Stimulated activated CD8-positive, alpha-beta memory T cell treated with anti-CD3 and anti-CD28 coated beads, Interleukin-4, amount 100 ng/mL, for 4 hours (primary cell): ENCODE results near the gene RASAL2.
"Not testable (repeated sequence)": the region's sequence is repeated elsewhere in the genome, so short reads cannot be mapped to it uniquely, and the experiment has no call there.

ENCODE experiments used
- DNase-seq, 2 donors: peaks; one replicate each; pipeline ENCODE4 v3.0.0-alpha.2; 2020; ENCODE audit warnings: low read depth in 2 of 2, low spot score in 1 of 2

Gene RASAL2

GRCh38 chr1:178376008-178376407 is 282.1 kb downstream of the RASAL2 start:
- DNase-seq = no peak

- DNase-seq = no peak
These were observed 285.9 kb downstream of the RASAL2 start for GRCh38 chr1:178379807-178380206.

GRCh38 chr1:178382372-178382771 is 288.5 kb downstream of the RASAL2 start:
- no peak for DNase-seq

GRCh38 chr1:178385662-178386061 is 291.8 kb downstream of the RASAL2 start:
- no peak for DNase-seq

GRCh38 chr1:178388418-178389145 is 294.7 kb downstream of the RASAL2 start:
- DNase-seq = no peak

GRCh38 chr1:178389441-178389840 is 295.5 kb downstream of the RASAL2 start:
- DNase-seq = no peak

GRCh38 chr1:178390280-178390679 is 296.4 kb downstream of the RASAL2 start:
- not testable (repeated sequence) for DNase-seq

DNA sequence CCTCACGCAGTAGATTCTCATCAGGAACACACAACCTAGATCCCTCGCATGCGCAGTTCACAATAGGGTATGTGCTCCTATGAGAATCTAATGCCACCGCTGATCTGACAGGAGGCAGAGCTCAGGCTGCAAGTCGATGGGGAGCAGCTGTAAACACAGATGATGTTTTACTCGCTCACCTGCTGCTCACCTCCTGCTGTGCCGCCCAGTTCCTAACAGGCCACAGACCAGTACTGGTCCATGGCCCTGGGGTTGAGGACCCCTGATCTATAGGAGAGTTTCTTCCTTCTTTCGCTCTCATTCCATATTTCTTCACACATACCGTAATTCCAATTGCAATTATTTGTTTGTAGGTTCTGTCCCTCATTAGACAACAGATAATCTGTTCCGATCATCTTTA is 299.5 kb downstream of the RASAL2 start:
- no peak for DNase-seq

- no peak for DNase-seq
These were observed 302.9 kb downstream of the RASAL2 start for GRCh38 chr1:178396789-178397188.

GRCh38 chr1:178397678-178398077 is 303.8 kb downstream of the RASAL2 start:
- no peak for DNase-seq

DNA sequence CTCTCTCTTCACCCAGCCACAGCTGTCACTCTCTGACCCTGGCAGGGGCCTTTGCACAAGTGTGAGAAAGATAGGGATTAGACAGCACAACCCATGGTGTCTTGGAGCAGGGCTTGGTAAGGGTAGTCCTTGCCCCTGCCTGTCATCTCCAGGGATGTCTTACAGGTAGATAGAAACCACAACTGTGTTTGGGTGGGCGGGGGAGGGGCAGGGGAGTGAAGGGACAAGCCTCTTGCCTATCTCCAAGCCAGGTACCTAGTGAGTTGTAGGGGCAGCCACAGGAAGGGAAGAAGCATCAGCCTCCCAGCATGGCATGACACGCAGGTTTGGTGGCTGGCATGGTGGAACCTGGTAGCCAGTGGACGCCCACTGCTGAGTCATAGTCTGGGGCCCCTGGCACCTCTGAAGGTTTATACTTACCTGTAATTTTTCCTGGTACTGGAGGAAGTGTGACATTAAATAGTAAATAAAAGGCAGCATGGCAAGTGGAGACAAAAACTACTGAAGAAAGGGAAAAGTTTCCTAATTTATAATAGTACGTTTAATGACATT is 305.3 kb downstream of the RASAL2 start:
- DNase-seq = no peak

- no peak for DNase-seq
These were observed 311.2 kb downstream of the RASAL2 start for GRCh38 chr1:178405137-178405536.

DNA sequence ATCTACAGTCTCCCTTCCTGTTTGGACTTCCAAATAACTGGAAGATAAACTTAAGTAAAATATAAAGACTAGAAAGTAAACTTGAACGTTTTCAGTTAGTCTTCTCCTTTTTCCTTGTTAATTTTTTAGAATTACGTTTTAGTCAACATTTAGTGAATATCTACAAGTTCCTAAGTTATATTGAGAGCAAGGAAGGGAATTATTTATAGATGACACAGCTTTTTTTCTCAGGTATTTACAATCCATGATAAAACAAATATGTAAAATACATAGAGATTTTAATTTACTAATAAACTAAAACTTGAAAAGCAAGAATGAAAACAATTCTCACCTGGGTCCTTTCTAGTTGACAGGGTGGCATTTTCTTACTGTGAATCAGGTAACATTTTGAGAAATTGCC is 313.3 kb downstream of the RASAL2 start:
- DNase-seq = no peak

- no peak for DNase-seq
These were observed 313.8 kb downstream of the RASAL2 start for GRCh38 chr1:178407655-178408054.

DNA sequence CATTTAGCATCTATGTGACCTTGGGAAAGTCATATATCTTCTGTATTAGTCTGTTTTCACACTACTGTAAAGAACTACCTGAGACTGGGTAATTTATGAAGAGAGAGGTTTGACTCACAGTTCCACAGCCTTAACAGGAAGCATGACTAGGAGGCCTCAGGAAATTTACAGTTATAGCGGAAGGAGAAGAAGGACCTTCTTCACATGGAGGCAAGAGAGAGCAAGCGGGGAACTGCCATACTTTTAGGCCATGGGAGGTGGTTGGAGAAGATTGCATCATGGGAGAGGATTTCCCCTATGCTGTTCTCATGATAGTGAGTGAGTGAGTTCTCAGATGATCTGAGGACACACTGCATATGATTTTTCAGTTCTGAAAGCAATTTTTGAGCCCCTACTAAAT is 315.0 kb downstream of the RASAL2 start:
- no peak for DNase-seq

DNA sequence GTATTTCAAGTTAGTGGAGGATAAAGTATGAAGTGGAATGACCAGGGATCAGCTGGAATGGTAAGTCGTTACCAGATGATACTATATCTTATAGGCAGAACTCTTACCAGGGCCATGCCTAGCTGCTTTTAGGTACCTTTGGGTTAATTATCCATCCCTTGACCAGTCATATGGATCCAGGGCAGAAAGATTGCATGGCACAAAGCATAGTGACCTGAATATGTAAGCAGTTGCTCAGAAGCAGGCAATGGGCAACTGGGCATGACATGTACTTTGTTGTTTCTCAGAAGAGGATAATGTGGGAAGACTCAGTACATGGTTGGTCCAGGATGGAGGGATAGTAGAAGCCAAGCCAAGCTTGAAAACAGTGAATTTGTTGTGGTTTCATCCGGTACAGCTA is 315.6 kb downstream of the RASAL2 start:
- no peak for DNase-seq

- DNase-seq = no peak
These were observed 318.0 kb downstream of the RASAL2 start for GRCh38 chr1:178411756-178412399.

- DNase-seq = no peak
These were observed 318.5 kb downstream of the RASAL2 start for GRCh38 chr1:178412400-178412770.

- DNase-seq = no peak
These were observed 324.0 kb downstream of the RASAL2 start for GRCh38 chr1:178417858-178418257.

GRCh38 chr1:178418284-178418955 is 324.5 kb downstream of the RASAL2 start:
- no peak for DNase-seq

DNA sequence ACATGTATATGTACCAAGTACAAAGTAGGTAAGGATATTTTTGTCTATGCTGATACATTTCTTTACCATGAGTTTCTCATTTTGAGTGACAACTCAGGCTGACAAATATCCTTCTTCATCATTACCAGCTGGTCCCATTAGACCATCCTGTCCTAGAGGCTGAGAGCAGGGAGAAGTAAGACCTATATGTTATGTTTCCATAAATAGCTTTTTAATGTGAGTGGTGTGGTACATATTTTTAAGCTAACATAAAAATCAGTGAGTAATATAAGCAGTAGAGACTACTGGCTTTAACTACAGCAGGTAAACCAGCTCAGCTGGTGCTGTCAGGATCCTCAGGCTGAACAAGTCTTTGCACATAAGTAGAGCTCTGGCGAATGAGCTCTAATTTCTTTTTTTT is 340.5 kb downstream of the RASAL2 start:
- no peak for DNase-seq

DNA sequence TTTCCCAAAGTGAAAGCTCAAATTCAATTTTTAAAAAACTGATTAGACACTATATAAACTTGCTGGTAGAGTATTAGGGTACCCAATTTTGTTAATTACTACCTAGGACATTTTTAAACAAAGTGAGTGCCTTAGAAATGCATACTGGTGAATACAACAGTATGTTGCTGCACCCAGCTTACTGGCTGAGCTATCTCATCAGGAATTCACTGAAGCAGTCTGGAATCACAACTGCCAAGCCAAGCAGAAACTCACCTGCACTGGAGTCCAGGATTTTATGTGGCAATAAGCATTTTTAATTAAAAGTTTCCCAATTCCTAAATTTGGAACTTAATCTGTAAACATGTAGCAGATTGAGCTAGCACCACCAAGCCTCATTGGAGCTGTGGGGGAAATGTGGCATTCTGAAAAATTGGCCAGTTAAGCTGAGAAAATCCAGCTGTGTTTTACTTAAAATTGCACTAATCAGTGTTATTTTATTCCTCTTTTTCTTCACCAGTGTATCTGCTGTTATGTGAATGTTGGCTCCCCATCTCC is 341.1 kb downstream of the RASAL2 start:
- DNase-seq = no peak
